HepG2 (cell line): Measurements from ENCODE around the gene PSRC1. TPM values are rescaled to one million over a fixed set of nuclear protein-coding genes. Genes with fewer than 3 reads are reported as not detected.
A peak's percentile ranks its signal among the peaks of the same experiment; 100 is the strongest.

Source experiments
- ADNP ChIP-seq: sonication (generic); formaldehyde crosslinking; IDR thresholded peaks from 2 replicates; pipeline ENCODE4 v1.4.0; 2020; ENCODE audit warnings: missing genetic modification reagents
- AHR ChIP-seq: IDR thresholded peaks from 2 replicates; pipeline ENCODE4 v1.6.1; 2018; ENCODE audit warnings: missing genetic modification reagents, missing compliant biosample characterization
- CENPX ChIP-seq: sonication (generic); formaldehyde crosslinking; IDR thresholded peaks from 2 replicates; pipeline ENCODE4 v1.9.0; 2021; ENCODE audit warnings: mild to moderate bottlenecking, missing genetic modification reagents, moderate library complexity
- MZF1 ChIP-seq: sonication (generic); formaldehyde crosslinking; IDR thresholded peaks from 2 replicates; pipeline ENCODE4 v1.8.1; 2023; ENCODE audit warnings: mild to moderate bottlenecking, missing genetic modification reagents, borderline replicate concordance
- RNF2 ChIP-seq: fragments of 450-650 bp; conservative IDR thresholded peaks from 2 replicates; pipeline ENCODE4 v1.6.1; 2016; ENCODE audit warnings: low read depth
- TOE1 ChIP-seq: sonication (generic); formaldehyde crosslinking; IDR thresholded peaks from 2 replicates; pipeline ENCODE4 v1.4.0; 2020; ENCODE audit warnings: mild to moderate bottlenecking, missing genetic modification reagents
- ZNF205 ChIP-seq: IDR thresholded peaks from 2 replicates; pipeline ENCODE4 v1.6.1; 2018; ENCODE audit warnings: missing biosample characterization, missing genetic modification reagents
- ZNF598 ChIP-seq: sonication (generic); formaldehyde crosslinking; IDR thresholded peaks from 2 replicates; pipeline ENCODE4 v1.5.1; 2020; ENCODE audit warnings: mild to moderate bottlenecking, missing genetic modification reagents, borderline replicate concordance
- polyA plus RNA-seq, 8 experiments: library from polyadenylated mRNA; depleted of rRNA in 3 of 8; stranded (reverse) in 7 of 8; unstranded in 1 of 8; fragments of >200 nt; fragmentation: Illumina TruSeq in 4 of 8; extraction: Trizol in 4 of 8; gene quantifications; 2 replicates each; pipeline versions ENCODE4 v1.2.1 to v1.2.3, GENCODE V29; 2011 to 2016; ENCODE audit warnings: low read depth in 4 of 8, missing spikeins in 1 of 8, mixed read lengths in 1 of 8; ENCODE audit not compliant: insufficient read depth in 1 of 8
- total RNA-seq, 5 experiments: library from RNA; depleted of rRNA; stranded (reverse); fragments of >200 nt; fragmentation: Illumina TruSeq; extraction: Trizol; gene quantifications; 2 replicates each; pipeline ENCODE4 v1.2.3, GENCODE V29; 2016; ENCODE audit warnings: low read depth in 1 of 5
- TF ChIP-seq, protein P1 (sequence below): sonication (generic); formaldehyde crosslinking; IDR thresholded peaks from 2 replicates; pipeline ENCODE4 v1.4.0; 2020; ENCODE audit warnings: missing genetic modification reagents
- TF ChIP-seq, protein P2 (sequence below): IDR thresholded peaks from 2 replicates; pipeline ENCODE4 v1.6.1; 2016; ENCODE audit warnings: missing compliant biosample characterization, missing genetic modification reagents, borderline replicate concordance
- TF ChIP-seq, protein P3 (sequence below): sonication (generic); formaldehyde crosslinking; IDR thresholded peaks from 2 replicates; pipeline ENCODE4 v1.9.0; 2022; ENCODE audit warnings: low read depth, missing genetic modification reagents
- TF ChIP-seq, protein P4 (sequence below): sonication (generic); formaldehyde crosslinking; IDR thresholded peaks from 2 replicates; pipeline ENCODE4 v1.4.0; 2020; ENCODE audit warnings: mild to moderate bottlenecking, missing genetic modification reagents, borderline replicate concordance
- TF ChIP-seq, protein P5 (sequence below): sonication (generic); formaldehyde crosslinking; IDR thresholded peaks from 2 replicates; pipeline ENCODE4 v1.4.0; 2020; ENCODE audit warnings: missing genetic modification reagents, mild to moderate bottlenecking, borderline replicate concordance
- TF ChIP-seq, protein P6 (sequence below): conservative IDR thresholded peaks from 2 replicates; pipeline ENCODE4 v1.6.1; 2018; ENCODE audit warnings: missing genetic modification reagents
- TF ChIP-seq, protein P7 (sequence below): sonication (generic); formaldehyde crosslinking; IDR thresholded peaks from 2 replicates; pipeline ENCODE4 v1.5.0; 2020; ENCODE audit warnings: missing genetic modification reagents

Gene PSRC1
- total and polyA plus RNA-seq, 2 of the 13 experiments (the other 11 are each of a cell fraction or from before 2014, with no cell fraction given) = 28.6 to 30.3 TPM

DNA sequence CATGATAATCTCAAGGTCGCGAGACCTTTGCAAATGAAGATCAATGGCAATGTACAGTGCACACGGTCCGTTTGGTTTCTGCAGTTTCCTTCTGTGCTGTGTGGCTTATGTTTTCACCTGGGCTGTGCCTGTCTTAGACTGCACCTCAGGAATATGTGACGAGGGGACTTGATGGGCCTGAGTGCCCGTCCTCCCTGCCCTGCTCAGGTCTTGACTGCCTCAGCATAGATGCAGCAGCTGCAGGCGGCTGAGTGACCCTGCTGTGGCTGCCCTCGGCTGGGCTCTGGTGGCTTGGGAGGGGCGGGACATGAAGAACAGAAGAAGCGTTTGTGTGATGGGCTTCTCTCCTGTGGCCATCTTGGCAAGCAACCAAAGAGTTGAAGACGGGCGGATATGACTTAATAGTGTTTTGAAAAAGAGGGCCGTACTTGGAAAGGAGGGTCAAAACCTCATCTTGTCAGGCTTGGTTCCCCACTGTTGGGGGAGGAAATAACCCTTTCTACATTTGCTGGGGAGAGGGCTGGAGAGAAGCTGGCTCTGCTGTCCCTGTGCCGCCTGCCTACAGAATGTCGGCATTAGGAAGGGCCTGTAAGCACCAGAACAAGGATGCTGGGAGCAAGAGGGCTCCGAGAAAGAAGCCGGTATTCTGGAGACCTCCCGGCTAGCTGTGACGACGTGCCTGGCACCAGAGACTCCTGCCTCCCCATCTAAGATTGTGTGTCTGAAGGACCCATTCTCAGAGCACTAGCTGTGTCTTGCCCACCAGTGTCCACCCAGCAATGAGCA, 16.8 kb upstream of the PSRC1 start (continued):
- TF ChIP-seq TOE1 (CRISPR knock-in tag) (no peak), MZF1 (no peak), AHR (no peak), CENPX (CRISPR knock-in tag) (no peak), ZNF205 (CRISPR knock-in tag) (no peak), RNF2 (no peak), ZNF598 (CRISPR knock-in tag) (no peak), ADNP (no peak)
- TF ChIP-seq, protein P1, sequence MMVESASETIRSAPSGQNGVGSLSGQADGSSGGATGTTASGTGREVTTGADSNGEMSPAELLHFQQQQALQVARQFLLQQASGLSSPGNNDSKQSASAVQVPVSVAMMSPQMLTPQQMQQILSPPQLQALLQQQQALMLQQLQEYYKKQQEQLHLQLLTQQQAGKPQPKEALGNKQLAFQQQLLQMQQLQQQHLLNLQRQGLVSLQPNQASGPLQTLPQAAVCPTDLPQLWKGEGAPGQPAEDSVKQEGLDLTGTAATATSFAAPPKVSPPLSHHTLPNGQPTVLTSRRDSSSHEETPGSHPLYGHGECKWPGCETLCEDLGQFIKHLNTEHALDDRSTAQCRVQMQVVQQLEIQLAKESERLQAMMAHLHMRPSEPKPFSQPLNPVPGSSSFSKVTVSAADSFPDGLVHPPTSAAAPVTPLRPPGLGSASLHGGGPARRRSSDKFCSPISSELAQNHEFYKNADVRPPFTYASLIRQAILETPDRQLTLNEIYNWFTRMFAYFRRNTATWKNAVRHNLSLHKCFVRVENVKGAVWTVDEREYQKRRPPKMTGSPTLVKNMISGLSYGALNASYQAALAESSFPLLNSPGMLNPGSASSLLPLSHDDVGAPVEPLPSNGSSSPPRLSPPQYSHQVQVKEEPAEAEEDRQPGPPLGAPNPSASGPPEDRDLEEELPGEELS (CRISPR knock-in tag) = no peak
- TF ChIP-seq, protein P2, sequence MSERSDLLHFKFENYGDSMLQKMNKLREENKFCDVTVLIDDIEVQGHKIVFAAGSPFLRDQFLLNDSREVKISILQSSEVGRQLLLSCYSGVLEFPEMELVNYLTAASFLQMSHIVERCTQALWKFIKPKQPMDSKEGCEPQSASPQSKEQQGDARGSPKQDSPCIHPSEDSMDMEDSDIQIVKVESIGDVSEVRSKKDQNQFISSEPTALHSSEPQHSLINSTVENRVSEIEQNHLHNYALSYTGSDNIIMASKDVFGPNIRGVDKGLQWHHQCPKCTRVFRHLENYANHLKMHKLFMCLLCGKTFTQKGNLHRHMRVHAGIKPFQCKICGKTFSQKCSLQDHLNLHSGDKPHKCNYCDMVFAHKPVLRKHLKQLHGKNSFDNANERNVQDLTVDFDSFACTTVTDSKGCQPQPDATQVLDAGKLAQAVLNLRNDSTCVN (CRISPR knock-in tag) = no peak; the same call in 1 of the 2 replicates
- TF ChIP-seq, protein P3, sequence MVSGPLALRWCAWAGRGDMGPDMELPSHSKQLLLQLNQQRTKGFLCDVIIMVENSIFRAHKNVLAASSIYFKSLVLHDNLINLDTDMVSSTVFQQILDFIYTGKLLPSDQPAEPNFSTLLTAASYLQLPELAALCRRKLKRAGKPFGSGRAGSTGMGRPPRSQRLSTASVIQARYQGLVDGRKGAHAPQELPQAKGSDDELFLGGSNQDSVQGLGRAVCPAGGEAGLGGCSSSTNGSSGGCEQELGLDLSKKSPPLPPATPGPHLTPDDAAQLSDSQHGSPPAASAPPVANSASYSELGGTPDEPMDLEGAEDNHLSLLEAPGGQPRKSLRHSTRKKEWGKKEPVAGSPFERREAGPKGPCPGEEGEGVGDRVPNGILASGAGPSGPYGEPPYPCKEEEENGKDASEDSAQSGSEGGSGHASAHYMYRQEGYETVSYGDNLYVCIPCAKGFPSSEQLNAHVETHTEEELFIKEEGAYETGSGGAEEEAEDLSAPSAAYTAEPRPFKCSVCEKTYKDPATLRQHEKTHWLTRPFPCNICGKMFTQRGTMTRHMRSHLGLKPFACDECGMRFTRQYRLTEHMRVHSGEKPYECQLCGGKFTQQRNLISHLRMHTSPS (CRISPR knock-in tag) = no peak
- TF ChIP-seq, protein P4, sequence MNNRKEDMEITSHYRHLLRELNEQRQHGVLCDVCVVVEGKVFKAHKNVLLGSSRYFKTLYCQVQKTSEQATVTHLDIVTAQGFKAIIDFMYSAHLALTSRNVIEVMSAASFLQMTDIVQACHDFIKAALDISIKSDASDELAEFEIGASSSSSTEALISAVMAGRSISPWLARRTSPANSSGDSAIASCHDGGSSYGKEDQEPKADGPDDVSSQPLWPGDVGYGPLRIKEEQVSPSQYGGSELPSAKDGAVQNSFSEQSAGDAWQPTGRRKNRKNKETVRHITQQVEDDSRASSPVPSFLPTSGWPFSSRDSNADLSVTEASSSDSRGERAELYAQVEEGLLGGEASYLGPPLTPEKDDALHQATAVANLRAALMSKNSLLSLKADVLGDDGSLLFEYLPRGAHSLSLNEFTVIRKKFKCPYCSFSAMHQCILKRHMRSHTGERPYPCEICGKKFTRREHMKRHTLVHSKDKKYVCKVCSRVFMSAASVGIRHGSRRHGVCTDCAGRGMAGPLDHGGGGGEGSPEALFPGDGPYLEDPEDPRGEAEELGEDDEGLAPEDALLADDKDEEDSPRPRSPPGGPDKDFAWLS = no peak
- TF ChIP-seq, protein P5, sequence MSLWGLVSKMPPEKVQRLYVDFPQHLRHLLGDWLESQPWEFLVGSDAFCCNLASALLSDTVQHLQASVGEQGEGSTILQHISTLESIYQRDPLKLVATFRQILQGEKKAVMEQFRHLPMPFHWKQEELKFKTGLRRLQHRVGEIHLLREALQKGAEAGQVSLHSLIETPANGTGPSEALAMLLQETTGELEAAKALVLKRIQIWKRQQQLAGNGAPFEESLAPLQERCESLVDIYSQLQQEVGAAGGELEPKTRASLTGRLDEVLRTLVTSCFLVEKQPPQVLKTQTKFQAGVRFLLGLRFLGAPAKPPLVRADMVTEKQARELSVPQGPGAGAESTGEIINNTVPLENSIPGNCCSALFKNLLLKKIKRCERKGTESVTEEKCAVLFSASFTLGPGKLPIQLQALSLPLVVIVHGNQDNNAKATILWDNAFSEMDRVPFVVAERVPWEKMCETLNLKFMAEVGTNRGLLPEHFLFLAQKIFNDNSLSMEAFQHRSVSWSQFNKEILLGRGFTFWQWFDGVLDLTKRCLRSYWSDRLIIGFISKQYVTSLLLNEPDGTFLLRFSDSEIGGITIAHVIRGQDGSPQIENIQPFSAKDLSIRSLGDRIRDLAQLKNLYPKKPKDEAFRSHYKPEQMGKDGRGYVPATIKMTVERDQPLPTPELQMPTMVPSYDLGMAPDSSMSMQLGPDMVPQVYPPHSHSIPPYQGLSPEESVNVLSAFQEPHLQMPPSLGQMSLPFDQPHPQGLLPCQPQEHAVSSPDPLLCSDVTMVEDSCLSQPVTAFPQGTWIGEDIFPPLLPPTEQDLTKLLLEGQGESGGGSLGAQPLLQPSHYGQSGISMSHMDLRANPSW (CRISPR knock-in tag) = 0 out of 2 replicates have a peak, but pooled peaks have one; percentile 5
- TF ChIP-seq, protein P6, sequence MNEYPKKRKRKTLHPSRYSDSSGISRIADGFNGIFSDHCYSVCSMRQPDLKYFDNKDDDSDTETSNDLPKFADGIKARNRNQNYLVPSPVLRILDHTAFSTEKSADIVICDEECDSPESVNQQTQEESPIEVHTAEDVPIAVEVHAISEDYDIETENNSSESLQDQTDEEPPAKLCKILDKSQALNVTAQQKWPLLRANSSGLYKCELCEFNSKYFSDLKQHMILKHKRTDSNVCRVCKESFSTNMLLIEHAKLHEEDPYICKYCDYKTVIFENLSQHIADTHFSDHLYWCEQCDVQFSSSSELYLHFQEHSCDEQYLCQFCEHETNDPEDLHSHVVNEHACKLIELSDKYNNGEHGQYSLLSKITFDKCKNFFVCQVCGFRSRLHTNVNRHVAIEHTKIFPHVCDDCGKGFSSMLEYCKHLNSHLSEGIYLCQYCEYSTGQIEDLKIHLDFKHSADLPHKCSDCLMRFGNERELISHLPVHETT (CRISPR knock-in tag) = no peak
- TF ChIP-seq, protein P7, sequence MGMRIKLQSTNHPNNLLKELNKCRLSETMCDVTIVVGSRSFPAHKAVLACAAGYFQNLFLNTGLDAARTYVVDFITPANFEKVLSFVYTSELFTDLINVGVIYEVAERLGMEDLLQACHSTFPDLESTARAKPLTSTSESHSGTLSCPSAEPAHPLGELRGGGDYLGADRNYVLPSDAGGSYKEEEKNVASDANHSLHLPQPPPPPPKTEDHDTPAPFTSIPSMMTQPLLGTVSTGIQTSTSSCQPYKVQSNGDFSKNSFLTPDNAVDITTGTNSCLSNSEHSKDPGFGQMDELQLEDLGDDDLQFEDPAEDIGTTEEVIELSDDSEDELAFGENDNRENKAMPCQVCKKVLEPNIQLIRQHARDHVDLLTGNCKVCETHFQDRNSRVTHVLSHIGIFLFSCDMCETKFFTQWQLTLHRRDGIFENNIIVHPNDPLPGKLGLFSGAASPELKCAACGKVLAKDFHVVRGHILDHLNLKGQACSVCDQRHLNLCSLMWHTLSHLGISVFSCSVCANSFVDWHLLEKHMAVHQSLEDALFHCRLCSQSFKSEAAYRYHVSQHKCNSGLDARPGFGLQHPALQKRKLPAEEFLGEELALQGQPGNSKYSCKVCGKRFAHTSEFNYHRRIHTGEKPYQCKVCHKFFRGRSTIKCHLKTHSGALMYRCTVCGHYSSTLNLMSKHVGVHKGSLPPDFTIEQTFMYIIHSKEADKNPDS (CRISPR knock-in tag) = no peak
